H9 (cell line): ENCODE measurements around the gene FOXB2. TPM values are rescaled to one million over a fixed set of nuclear protein-coding genes. Genes with fewer than 3 reads are reported as not detected.

Source experiments
- DNase-seq: peaks from one replicate; pipeline ENCODE4 v3.0.0-alpha.2; 2017
- H2AFZ ChIP-seq: one replicate; pipeline ENCODE4 v1.6.1; 2013; ENCODE audit warnings: mild to moderate bottlenecking, low read length, control low read depth, moderate library complexity
- H2AK5ac ChIP-seq: 2 replicates; pipeline ENCODE4 v1.6.1; 2013; ENCODE audit warnings: low read length, control low read depth, mixed read lengths; ENCODE audit not compliant: insufficient read length
- H2BK120ac ChIP-seq: one replicate; pipeline ENCODE4 v1.6.1; 2013; ENCODE audit warnings: low read depth, mild to moderate bottlenecking, low read length, control low read depth, inconsistent platforms; ENCODE audit not compliant: poor library complexity, severe bottlenecking
- H2BK12ac ChIP-seq: 2 replicates; pipeline ENCODE4 v1.6.1; 2013; ENCODE audit warnings: low read length, control low read depth, mixed read lengths, low read depth; ENCODE audit not compliant: insufficient read length
- H2BK15ac ChIP-seq: 2 replicates; pipeline ENCODE4 v1.6.1; 2013; ENCODE audit warnings: low read depth, low read length, control low read depth
- H2BK20ac ChIP-seq: one replicate; pipeline ENCODE4 v1.6.1; 2013; ENCODE audit warnings: low read depth, mild to moderate bottlenecking, low read length, control low read depth, inconsistent platforms; ENCODE audit not compliant: poor library complexity, severe bottlenecking
- H2BK5ac ChIP-seq: 2 replicates; pipeline ENCODE4 v1.6.1; 2013; ENCODE audit warnings: low read length, control low read depth, mixed read lengths; ENCODE audit not compliant: insufficient read length
- H3K14ac ChIP-seq: 2 replicates; pipeline ENCODE4 v1.6.1; 2013; ENCODE audit warnings: low read length, control low read depth; ENCODE audit not compliant: insufficient read depth
- H3K18ac ChIP-seq: 2 replicates; pipeline ENCODE4 v1.6.1; 2013; ENCODE audit warnings: low read depth, mild to moderate bottlenecking, mixed read lengths, low read length, control low read depth; ENCODE audit not compliant: insufficient read length
- H3K23ac ChIP-seq: 2 replicates; pipeline ENCODE4 v1.6.1; 2013; ENCODE audit warnings: low read length, control low read depth, mixed read lengths, low read depth; ENCODE audit not compliant: insufficient read length
- H3K23me2 ChIP-seq: 2 replicates; pipeline ENCODE4 v1.6.1; 2013; ENCODE audit warnings: low read depth, mild to moderate bottlenecking, mixed read lengths, low read length, control low read depth; ENCODE audit not compliant: insufficient read length, poor library complexity, severe bottlenecking
- H3K27ac ChIP-seq: 2 replicates; pipeline ENCODE4 v1.5.1; 2013; ENCODE audit warnings: low read length, control low read depth, mixed read lengths, low read depth; ENCODE audit not compliant: insufficient read length
- H3K27me3 ChIP-seq: 2 replicates; pipeline ENCODE4 v1.6.1; 2013; ENCODE audit warnings: low read length, control low read depth, inconsistent platforms; ENCODE audit not compliant: insufficient read depth
- H3K4ac ChIP-seq: 2 replicates; pipeline ENCODE4 v1.6.1; 2013; ENCODE audit warnings: low read depth, mild to moderate bottlenecking, control low read depth, inconsistent platforms, low read length, moderate library complexity
- H3K4me1 ChIP-seq: 2 replicates; pipeline ENCODE4 v1.6.1; 2013; ENCODE audit warnings: low read length, control low read depth, inconsistent platforms; ENCODE audit not compliant: insufficient read depth
- H3K4me2 ChIP-seq: 2 replicates; pipeline ENCODE4 v1.6.1; 2013; ENCODE audit warnings: low read length, control low read depth, mixed read lengths; ENCODE audit not compliant: insufficient read length, insufficient read depth
- H3K56ac ChIP-seq: 2 replicates; pipeline ENCODE4 v1.6.1; 2013; ENCODE audit warnings: low read depth, mild to moderate bottlenecking, mixed read lengths, low read length, control low read depth; ENCODE audit not compliant: insufficient read length
- H3K79me1 ChIP-seq: 2 replicates; pipeline ENCODE4 v1.6.1; 2013; ENCODE audit warnings: low read depth, mild to moderate bottlenecking, moderate library complexity, low read length, control low read depth, inconsistent platforms; ENCODE audit not compliant: insufficient read depth, poor library complexity, severe bottlenecking
- H3K79me2 ChIP-seq: 2 replicates; pipeline ENCODE4 v1.6.1; 2013; ENCODE audit warnings: low read length, control low read depth, inconsistent platforms; ENCODE audit not compliant: insufficient read depth
- H3K9ac ChIP-seq: 2 replicates; pipeline ENCODE4 v1.6.1; 2013; ENCODE audit warnings: low read length, control low read depth, mixed read lengths; ENCODE audit not compliant: insufficient read length; ENCODE audit errors: extremely low read depth
- H3K9me3 ChIP-seq: one replicate; pipeline ENCODE4 v1.6.1; 2013; ENCODE audit warnings: low read depth, low read length, inconsistent platforms; ENCODE audit not compliant: control insufficient read depth
- H3T11ph ChIP-seq: one replicate; pipeline ENCODE4 v1.6.1; 2013; ENCODE audit warnings: mild to moderate bottlenecking, low read length, control low read depth, inconsistent platforms
- H4K20me1 ChIP-seq: one replicate; pipeline ENCODE4 v1.6.1; 2013; ENCODE audit not compliant: control insufficient read depth, insufficient read length, insufficient read depth
- H4K5ac ChIP-seq: 2 replicates; pipeline ENCODE4 v1.6.1; 2013; ENCODE audit warnings: low read depth, mild to moderate bottlenecking, mixed read lengths, low read length, control low read depth; ENCODE audit not compliant: insufficient read length
- H4K8ac ChIP-seq: replicated peaks from 2 replicates; pipeline ENCODE4 v1.6.1; 2013; ENCODE audit warnings: low read length, control low read depth, mixed read lengths, low read depth; ENCODE audit not compliant: insufficient read length
- H4K91ac ChIP-seq: 2 replicates; pipeline ENCODE4 v1.6.1; 2013; ENCODE audit warnings: low read depth, mild to moderate bottlenecking, moderate library complexity, mixed read lengths, low read length, control low read depth; ENCODE audit not compliant: insufficient read length
- H3K27ac Mint-ChIP-seq, 3 experiments: 2 replicates in 2 of 3; 3 replicates in 1 of 3; pipeline ENCODE4 v1.8.0; 2020 to 2021; ENCODE audit warnings: mixed read lengths in 3 of 3, mild to moderate bottlenecking in 1 of 3, moderate library complexity in 1 of 3
- H3K27me3 Mint-ChIP-seq: 2 replicates; pipeline ENCODE4 v1.8.0; 2021; ENCODE audit warnings: low read depth, mild to moderate bottlenecking, moderate library complexity, mixed read lengths
- H3K36me3 Mint-ChIP-seq, 3 experiments: 2 replicates in 2 of 3; 3 replicates in 1 of 3; pipeline ENCODE4 v1.8.0; 2020 to 2021; ENCODE audit warnings: low read depth in 3 of 3, mixed read lengths in 3 of 3; ENCODE audit not compliant: insufficient read depth in 1 of 3
- H3K4me1 Mint-ChIP-seq, 2 experiments: 2 replicates each; pipeline ENCODE4 v1.8.0; 2020; ENCODE audit warnings: mixed read lengths in 2 of 2
- H3K4me3 Mint-ChIP-seq, 2 experiments: 2 replicates in 1 of 2; 3 replicates in 1 of 2; pipeline ENCODE4 v1.8.0; 2020 to 2021; ENCODE audit warnings: mild to moderate bottlenecking in 2 of 2, mixed read lengths in 2 of 2, moderate library complexity in 1 of 2
- H3K9me3 Mint-ChIP-seq, 2 experiments: 2 replicates in 1 of 2; 3 replicates in 1 of 2; pipeline ENCODE4 v1.8.0; 2020; ENCODE audit warnings: mild to moderate bottlenecking in 2 of 2, mixed read lengths in 2 of 2, moderate library complexity in 1 of 2
- CTCF ChIP-seq: fragments of 200-600 bp; sonication (generic); conservative IDR thresholded peaks from 3 replicates; pipeline ENCODE4 v1.8.0; 2021; ENCODE audit warnings: antibody characterized with exemption, mild to moderate bottlenecking
- WGBS: extraction: QIAGEN DNeasy Blood & Tissue Kit; methylation state at CpG from one replicate; pipeline ENCODE4 v1.1.7; 2013; ENCODE audit warnings: missing lambda C conversion rate, low lambda C conversion rate, mixed read lengths; ENCODE audit not compliant: insufficient read length; ENCODE audit errors: extremely low coverage; 5-methylcytosine and 5-hydroxymethylcytosine counted together
- total RNA-seq: library from RNA; stranded (reverse); gene quantifications from 2 replicates; pipeline ENCODE4 v1.2.1, GENCODE V29; 2021

Gene FOXB2
- total RNA-seq, 1 experiment from 2014 or later, result 7.8 TPM

- Mint-ChIP-seq H3K36me3 (no peaks in the 10 kb centered on the region; a peak in 1 of 7 replicates), H3K4me3 (peak overlapping the region; percentile 76 to 80), H3K27ac (no peak overlapping the region), H3K9me3 (peaks cover 0 to 7% of the 10 kb centered on the region in 2 experiments; a peak in 3 of 5 replicates), H3K4me1 (peaks cover 67 to 68% of the 10 kb centered on the region in 2 experiments), H3K27me3 (peaks cover 99% of the 10 kb centered on the region)
- no peak overlapping the region for H3K4ac ChIP-seq
- no peak overlapping the region for H3K56ac ChIP-seq
- no peak overlapping the region for H4K8ac ChIP-seq
- H2BK5ac ChIP-seq, result no peak overlapping the region
- H3K4me1 ChIP-seq, result peaks cover 10% of the 10 kb centered on the region
- peak; percentile 63 for TF ChIP-seq CTCF
- H4K91ac ChIP-seq, result no peak overlapping the region
- H3K23ac ChIP-seq, result no peak overlapping the region
- H2BK120ac ChIP-seq, result no peak overlapping the region
- H2AFZ ChIP-seq, result no peak overlapping the region
- no peak overlapping the region for H2AK5ac ChIP-seq
- H2BK15ac ChIP-seq, result no peak overlapping the region
- no peak overlapping the region for H4K5ac ChIP-seq
- no CpG with 5 or more reads among the region's 38 CpGs for WGBS
- H3K9me3 ChIP-seq, result no peaks in the 10 kb centered on the region
- no peak overlapping the region for H3K18ac ChIP-seq
- no peak overlapping the region for H2BK20ac ChIP-seq
- DNase-seq, result peak; percentile 66
- no peaks in the 10 kb centered on the region for H4K20me1 ChIP-seq
- peaks cover 79% of the 10 kb centered on the region for H3K27me3 ChIP-seq
- H2BK12ac ChIP-seq, result no peak overlapping the region
- H3K79me1 ChIP-seq, result no peaks in the 10 kb centered on the region
- peak overlapping the region; percentile 75 for H3K4me2 ChIP-seq
- no peak overlapping the region for H3T11ph ChIP-seq
- H3K27ac ChIP-seq, result no peak overlapping the region
- peaks cover 36% of the 10 kb centered on the region for H3K23me2 ChIP-seq
- H3K9ac ChIP-seq, result no peak overlapping the region
- H3K79me2 ChIP-seq, result no peaks in the 10 kb centered on the region
- H3K14ac ChIP-seq, result no peak overlapping the region
Measured at GRCh38 chr9:77014597-77015263, 4.7 kb upstream of the FOXB2 start.
